GM12878 (cell line): ENCODE data around the gene C3orf20. TPM values are rescaled to one million over a fixed set of nuclear protein-coding genes. Genes with fewer than 3 reads are reported as not detected.

Source experiments
- ATAC-seq: fragments of 200-7000 bp; cut with Tn5 transposase; 3 replicates; pipeline ENCODE4 v1.9.1; 2020; ENCODE audit warnings: mild to moderate bottlenecking, moderate library complexity
- BruUV-seq: library from RNA; stranded (reverse); fragments of 400-500 nt; replicated peaks from 2 replicates; lab custom pipeline; 2021; lab: Mats Ljungman, UMichigan
- CTCF ChIA-PET: fragments of 300-600 bp; sonication (Branson Sonifier 250); formaldehyde crosslinking; extraction: SDS; loops from one replicate; lab custom pipeline; 2021; ENCODE audit warnings: inconsistent platforms; lab: Yijun Ruan, JAX
- POLR2A ChIA-PET: fragments of 350-600 bp; formaldehyde crosslinking; extraction: SDS; loops from one replicate; lab custom pipeline; 2021; ENCODE audit warnings: inconsistent platforms; lab: Charles Lee
- RAD21 ChIA-PET: fragments of 300-600 bp; sonication (Branson Sonifier 250); formaldehyde crosslinking; loops from one replicate; lab custom pipeline; 2023; ENCODE audit warnings: antibody characterized with exemption; ENCODE audit not compliant: unreplicated experiment; lab: Charles Lee
- SMC1A ChIA-PET: fragments of 300-600 bp; sonication (Branson Sonifier 250); formaldehyde crosslinking; loops from one replicate; lab custom pipeline; 2023; ENCODE audit not compliant: unreplicated experiment, uncharacterized antibody; lab: Charles Lee
- DNase-seq: peaks from one replicate; pipeline ENCODE4 v3.0.0-alpha.2; 2011; ENCODE audit warnings: low read depth, low spot score
- FAIRE-seq: peaks from 3 replicates; lab custom pipeline; 2011; peaks lifted over from hg19 to GRCh38; lab: Jason Lieb, UNC
- H2AFZ ChIP-seq: 2 replicates; pipeline ENCODE4 v1.6.0; 2011; ENCODE audit warnings: low read depth, low read length, control low read depth; ENCODE audit not compliant: control insufficient read depth
- H3K27ac ChIP-seq: 2 replicates; pipeline ENCODE4 v1.5.1; 2011; ENCODE audit warnings: control low read depth; ENCODE audit not compliant: control insufficient read depth, insufficient read depth
- H3K27me3 ChIP-seq, 2 experiments: replicated peaks in 1 of 2; 2 replicates each; pipeline versions ENCODE4 v1.6.0 to v1.6.1; 2011; ENCODE audit warnings: low read length in 1 of 2; ENCODE audit not compliant: control insufficient read depth in 2 of 2, insufficient read depth in 2 of 2
- H3K36me3 ChIP-seq, 2 experiments: 2 replicates each; pipeline ENCODE4 v1.5.1; 2011; ENCODE audit warnings: low read length in 1 of 2; ENCODE audit not compliant: control insufficient read depth in 2 of 2, insufficient read depth in 2 of 2
- H3K4me1 ChIP-seq: 2 replicates; pipeline ENCODE4 v1.6.1; 2011; ENCODE audit warnings: mild to moderate bottlenecking, low read length, moderate library complexity, mixed read lengths; ENCODE audit not compliant: control insufficient read depth, insufficient read depth
- H3K4me2 ChIP-seq: 2 replicates; pipeline ENCODE4 v1.6.0; 2011; ENCODE audit warnings: control low read depth; ENCODE audit not compliant: control insufficient read depth, insufficient read depth
- H3K4me3 ChIP-seq: fragments of 200-600 bp; sonication (generic); 2 replicates; pipeline ENCODE4 v1.5.1; 2016
- H3K79me2 ChIP-seq: 2 replicates; pipeline ENCODE4 v1.6.0; 2011; ENCODE audit warnings: low read length; ENCODE audit not compliant: control insufficient read depth, insufficient read depth
- H3K9ac ChIP-seq: 2 replicates; pipeline ENCODE4 v1.8.0; 2011; ENCODE audit warnings: low read length, control low read depth, mixed read lengths; ENCODE audit not compliant: control insufficient read depth, insufficient read depth
- H3K9me3 ChIP-seq: replicated peaks from 3 replicates; pipeline ENCODE4 v1.5.1; 2011; ENCODE audit warnings: mild to moderate bottlenecking, low read length; ENCODE audit not compliant: control insufficient read depth, insufficient read depth
- H4K20me1 ChIP-seq: 2 replicates; pipeline ENCODE4 v1.6.0; 2011; ENCODE audit not compliant: control insufficient read depth, insufficient read depth
- CBX3 ChIP-seq: fragments of 200-600 bp; sonication (generic); IDR thresholded peaks from 2 replicates; pipeline ENCODE4 v1.6.1; 2016; ENCODE audit warnings: low read depth, borderline replicate concordance
- CUX1 ChIP-seq: IDR thresholded peaks from 2 replicates; pipeline ENCODE4 v1.6.1; 2012; ENCODE audit warnings: improper control_type of control experiment, low read depth, low read length; ENCODE audit not compliant: insufficient replicate concordance
- KDM1A ChIP-seq: fragments of 200-600 bp; sonication (generic); IDR thresholded peaks from 2 replicates; pipeline ENCODE4 v1.6.1; 2016; ENCODE audit warnings: borderline replicate concordance
- MYB ChIP-seq: fragments of 150-350 bp; IDR thresholded peaks from 2 replicates; pipeline ENCODE4 v1.6.1; 2014; ENCODE audit warnings: mild to moderate bottlenecking, low read depth, low read length, borderline replicate concordance
- RCOR1 ChIP-seq: conservative IDR thresholded peaks from 2 replicates; pipeline ENCODE4 v1.6.1; 2012; ENCODE audit warnings: low read depth, low read length, improper control_type of control experiment
- SP1 ChIP-seq: IDR thresholded peaks from one replicate; pipeline ENCODE4 v1.6.1; 2011; ENCODE audit warnings: low read depth, low read length
- TAF1 ChIP-seq: IDR thresholded peaks from 2 replicates; pipeline ENCODE4 v1.6.1; 2011; ENCODE audit warnings: mild to moderate bottlenecking, low read depth, low read length, borderline replicate concordance
- ZNF24 ChIP-seq: fragments of 450-650 bp; IDR thresholded peaks from 2 replicates; pipeline ENCODE4 v1.6.1; 2017; ENCODE audit warnings: antibody characterized with exemption, mild to moderate bottlenecking
- WGBS: methylation state at CpG from one replicate; pipeline ENCODE4 v1.1.6; 2016; ENCODE audit warnings: low lambda C conversion rate; ENCODE audit not compliant: insufficient replicate concordance, insufficient coverage; ENCODE audit errors: missing lambda C conversion rate; 5-methylcytosine and 5-hydroxymethylcytosine counted together
- in situ Hi-C: fragments of 300-500 bp; cut with MboI; formaldehyde crosslinking; loops from 9 replicates; pipeline ENCODE4 v1.14.3; 2018; ENCODE audit warnings: mixed read lengths
- intact Hi-C: fragments of 100-400 bp; cut with micrococcal nuclease; formaldehyde crosslinking; loops from one replicate; pipeline ENCODE4 v1.14.2; 2022; ENCODE audit not compliant: unreplicated experiment
- polyA plus RNA-seq, 11 experiments: library from polyadenylated mRNA; depleted of rRNA in 4 of 11; unstranded in 6 of 11; stranded (reverse) in 5 of 11; fragments of >200 nt; fragmentation: Nextera tagmentation in 4 of 11; fragmentation: Illumina TruSeq in 1 of 11; extraction: Ambion mirVana in 4 of 11; extraction: Trizol in 1 of 11; gene quantifications; 1 replicate in 1 of 11; 2 replicates in 10 of 11; pipeline versions ENCODE4 v1.2.1 to v1.2.3, GENCODE V29; 2011 to 2016; ENCODE audit warnings: inconsistent platforms in 2 of 11, missing spikeins in 2 of 11, low read depth in 1 of 11
- total RNA-seq, 4 experiments: library from RNA; depleted of rRNA in 3 of 4; stranded (reverse); fragments of >200 nt in 3 of 4; fragmentation: Illumina TruSeq in 1 of 4; extraction: Trizol in 1 of 4; gene quantifications; 2 replicates each; pipeline versions ENCODE4 v1.2.1 to v1.2.3, GENCODE V29; 2013 to 2021
- TF ChIP-seq, protein P1 (sequence below): fragments of 450-650 bp; conservative IDR thresholded peaks from 2 replicates; pipeline ENCODE4 v1.6.1; 2017; ENCODE audit warnings: mild to moderate bottlenecking, moderate library complexity

The C3orf20 gene
- total and polyA plus RNA-seq, 10 of the 15 experiments (the other 5 are each of a cell fraction or from before 2014, with no cell fraction given) = 0.05 to 2.9 (median 1.0) TPM

DNA sequence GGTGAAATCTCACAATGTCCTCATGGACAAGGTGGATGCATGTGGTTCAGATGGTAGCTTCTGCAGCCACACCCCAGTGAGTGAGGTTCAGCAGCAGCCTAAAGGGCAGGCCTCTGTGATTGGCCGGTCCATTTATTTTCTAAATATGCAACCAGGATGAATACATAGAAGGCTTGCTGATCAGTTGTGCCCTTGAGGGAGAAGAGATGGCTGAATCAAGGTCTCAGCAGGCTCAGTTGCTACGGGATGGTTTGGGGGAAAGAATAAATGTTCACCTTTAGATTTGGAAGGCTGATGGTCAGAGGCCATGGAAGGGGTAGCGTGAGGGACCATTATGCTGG lies 90.1 kb downstream of the C3orf20 start:
- Histone ChIP-seq H2AFZ (no peak overlapping the region), H3K27ac (no peak overlapping the region), H3K9ac (no peak overlapping the region), H3K36me3 (no peaks in the 10 kb centered on the region), H3K4me1 (no peaks in the 10 kb centered on the region), H3K4me3 (no peak overlapping the region), H3K27me3 (no peaks in the 10 kb centered on the region), H3K9me3 (no peaks in the 10 kb centered on the region), H4K20me1 (no peaks in the 10 kb centered on the region; the same call in 1 of the 2 replicates), H3K79me2 (no peaks in the 10 kb centered on the region), H3K4me2 (no peak overlapping the region)
- TF ChIP-seq CBX3 (no peak), CUX1 (no peak), RCOR1 (no peak), MYB (no peak), ZNF24 (no peak), KDM1A (no peak), TAF1 (no peak), SP1 (no peak)
- TF ChIP-seq, protein P1, sequence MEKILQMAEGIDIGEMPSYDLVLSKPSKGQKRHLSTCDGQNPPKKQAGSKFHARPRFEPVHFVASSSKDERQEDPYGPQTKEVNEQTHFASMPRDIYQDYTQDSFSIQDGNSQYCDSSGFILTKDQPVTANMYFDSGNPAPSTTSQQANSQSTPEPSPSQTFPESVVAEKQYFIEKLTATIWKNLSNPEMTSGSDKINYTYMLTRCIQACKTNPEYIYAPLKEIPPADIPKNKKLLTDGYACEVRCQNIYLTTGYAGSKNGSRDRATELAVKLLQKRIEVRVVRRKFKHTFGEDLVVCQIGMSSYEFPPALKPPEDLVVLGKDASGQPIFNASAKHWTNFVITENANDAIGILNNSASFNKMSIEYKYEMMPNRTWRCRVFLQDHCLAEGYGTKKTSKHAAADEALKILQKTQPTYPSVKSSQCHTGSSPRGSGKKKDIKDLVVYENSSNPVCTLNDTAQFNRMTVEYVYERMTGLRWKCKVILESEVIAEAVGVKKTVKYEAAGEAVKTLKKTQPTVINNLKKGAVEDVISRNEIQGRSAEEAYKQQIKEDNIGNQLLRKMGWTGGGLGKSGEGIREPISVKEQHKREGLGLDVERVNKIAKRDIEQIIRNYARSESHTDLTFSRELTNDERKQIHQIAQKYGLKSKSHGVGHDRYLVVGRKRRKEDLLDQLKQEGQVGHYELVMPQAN = no peak
- in situ Hi-C loops (no loop called here), intact Hi-C loops (no loop called here)
- no peak for ATAC-seq
- POLR2A ChIA-PET = no interaction called here
- RAD21 ChIA-PET = no interaction called here
- no peak for FAIRE-seq
- DNase-seq = no peak
- WGBS = 39% methylated on average over 3 of the region's 3 CpGs
- SMC1A ChIA-PET = no interaction called here
- CTCF ChIA-PET = interaction anchor here (0.7 to 1.6 kb wide), 2 partner anchors 11 to 16 kb away, joined by 3 to 5 read pairs; no protein-coding TSS in a partner anchor
- no TSS peak for BruUV-seq
